GM18519 (cell line): Measurements from ENCODE around the gene ZDHHC18.

ENCODE experiments used
- ATAC-seq: cut with Tn5 transposase; IDR thresholded peaks from one replicate; pipeline ENCODE4 v1.9.1; 2021; ENCODE audit warnings: mild to moderate bottlenecking, moderate library complexity; ENCODE audit not compliant: unreplicated experiment, low FRiP score

Gene ZDHHC18

DNA sequence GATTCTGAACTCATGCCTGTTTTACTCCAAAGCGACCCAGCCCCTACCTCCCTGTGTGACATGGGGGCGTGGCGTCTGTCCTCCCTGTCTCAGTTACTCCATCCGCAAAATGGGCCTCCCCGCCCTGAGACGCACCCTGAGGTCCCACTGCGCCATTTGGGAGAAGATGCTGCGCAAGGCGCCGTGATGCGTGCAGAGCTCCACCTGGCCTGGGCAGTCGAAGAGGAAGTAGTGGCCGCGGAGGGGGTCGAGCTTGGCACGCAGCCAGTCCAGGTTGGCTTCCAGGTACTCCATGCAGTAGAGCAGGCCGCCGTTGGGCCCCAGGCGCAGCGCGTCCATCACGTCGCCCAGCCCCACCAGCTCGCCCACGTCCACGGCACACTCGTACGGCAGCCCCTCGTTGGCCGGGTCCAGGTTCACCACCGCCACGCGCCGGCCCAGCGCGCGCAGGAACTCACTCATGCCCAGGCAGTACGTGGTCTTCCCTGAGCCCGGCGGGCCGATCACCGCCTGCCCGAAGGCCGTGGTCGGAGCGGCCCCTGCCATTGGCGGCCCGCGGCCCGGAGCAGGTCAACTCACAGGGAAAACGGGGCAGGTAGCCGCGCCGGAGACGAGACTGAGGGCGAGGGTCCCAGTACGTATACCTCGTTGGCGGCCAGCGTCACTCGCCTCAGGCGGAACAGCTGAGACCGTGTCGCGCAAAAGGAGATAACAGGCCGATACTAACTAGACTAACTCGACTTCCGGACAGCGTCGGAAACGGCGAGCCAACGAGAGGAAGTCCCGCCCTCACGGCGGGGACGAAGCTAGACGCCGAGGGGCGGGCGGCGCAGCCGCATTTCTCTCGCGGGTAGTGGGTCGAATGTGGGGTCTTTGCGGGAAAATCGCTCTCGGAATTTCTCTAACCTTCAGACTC lies 63.3 kb downstream of the ZDHHC18 start, which contains the start of gene GPN2:
GPN2 (minus strand) TSS at position 733 of the 916 bp plus-strand sequence; CDS start at position 546, 187 bp downstream.
- no peak for ATAC-seq

GRCh38 chr1:26890467-26890796 lies 63.9 kb downstream of the ZDHHC18 start:
- no peak for ATAC-seq

- ATAC-seq, result no peak
Measured at GRCh38 chr1:26894263-26894662, 67.8 kb downstream of the ZDHHC18 start.

DNA sequence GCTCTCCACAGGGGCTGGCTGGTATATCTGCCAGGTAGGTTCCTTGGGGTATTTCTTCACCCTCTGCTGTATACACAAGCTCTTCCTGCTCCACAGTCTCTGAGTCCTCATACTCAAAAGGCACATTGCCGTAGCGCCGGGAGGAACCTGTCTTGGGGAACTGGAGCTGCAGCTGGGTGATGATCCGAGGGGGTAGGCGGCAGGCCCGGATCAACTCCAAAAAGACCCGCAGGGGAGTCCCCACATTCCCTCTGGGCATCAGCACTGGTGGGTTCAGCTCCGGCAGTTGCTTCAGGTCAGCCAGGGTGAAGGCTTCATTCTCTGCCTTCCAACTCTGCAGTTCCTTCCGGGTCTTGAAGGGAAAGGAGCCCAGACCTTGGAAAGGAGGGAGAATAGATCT lies 70.9 kb downstream of the ZDHHC18 start:
- no peak for ATAC-seq

- ATAC-seq, result no peak
Measured at GRCh38 chr1:26900001-26900814, 73.7 kb downstream of the ZDHHC18 start, which contains the start of gene GPATCH3. GPATCH3 (minus strand) TSS chr1:26900467; CDS start chr1:26900442, 25 bp downstream.

- ATAC-seq, result no peak
Measured at GRCh38 chr1:26900815-26901511, 74.5 kb downstream of the ZDHHC18 start.
